Activated CD4-positive, alpha-beta T cell treated with anti-CD3 and anti-CD28 coated beads, Interleukin-2, Interleukin-4, amounts not matched to agents 100 ng/mL and 50 ng/mL, durations not matched to agents 16 hours and 8 hours (primary cell): ENCODE measurements around the gene TXNDC15.
"Not testable (repeated sequence)": the region's sequence is repeated elsewhere in the genome, so short reads cannot be mapped to it uniquely, and the experiment has no call there.

ENCODE experiments used
- DNase-seq: peaks from one replicate; pipeline ENCODE4 v3.0.0-alpha.2; 2020; ENCODE audit warnings: low spot score

Gene TXNDC15

DNA sequence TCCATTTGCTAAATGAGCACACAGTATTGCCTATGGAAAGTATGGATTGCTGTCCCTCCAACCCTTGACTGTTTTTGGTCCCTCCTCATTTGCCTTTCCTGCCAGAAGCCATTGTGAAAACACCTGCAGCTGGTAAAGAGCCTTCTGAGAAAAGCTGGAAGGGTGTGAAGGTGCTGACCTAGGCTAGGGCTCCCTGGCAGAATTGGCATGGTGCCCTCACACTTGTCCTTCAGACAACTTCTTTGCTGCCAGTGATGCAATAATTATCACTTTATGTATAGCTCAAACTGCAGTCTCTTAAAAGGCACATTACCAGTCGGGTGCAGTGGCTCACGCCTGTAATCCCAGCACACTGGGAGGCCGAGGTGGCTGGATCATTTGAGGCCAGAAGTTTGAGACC is 4.2 kb downstream of the TXNDC15 start:
- DNase-seq: no peak

DNA sequence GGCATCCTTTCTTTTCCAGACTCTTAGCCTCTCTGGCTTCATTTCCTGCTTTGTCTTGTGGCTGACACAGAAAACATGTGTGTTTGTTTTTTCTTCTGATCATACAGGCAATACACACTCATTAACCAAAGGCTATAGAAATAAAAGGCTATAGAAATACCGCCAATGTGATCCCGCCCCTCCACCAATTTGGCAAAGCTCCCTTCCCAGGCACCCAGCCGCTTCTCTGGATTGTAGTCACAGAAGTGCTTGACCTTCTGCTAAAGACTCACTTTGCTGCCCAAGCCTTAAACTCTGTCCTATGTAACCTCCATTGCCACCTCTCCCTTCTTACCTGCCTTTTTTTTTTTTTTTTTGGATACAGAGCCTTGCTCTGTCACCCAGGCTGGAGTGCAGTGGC is 5.3 kb downstream of the TXNDC15 start:
- no peak for DNase-seq

DNA sequence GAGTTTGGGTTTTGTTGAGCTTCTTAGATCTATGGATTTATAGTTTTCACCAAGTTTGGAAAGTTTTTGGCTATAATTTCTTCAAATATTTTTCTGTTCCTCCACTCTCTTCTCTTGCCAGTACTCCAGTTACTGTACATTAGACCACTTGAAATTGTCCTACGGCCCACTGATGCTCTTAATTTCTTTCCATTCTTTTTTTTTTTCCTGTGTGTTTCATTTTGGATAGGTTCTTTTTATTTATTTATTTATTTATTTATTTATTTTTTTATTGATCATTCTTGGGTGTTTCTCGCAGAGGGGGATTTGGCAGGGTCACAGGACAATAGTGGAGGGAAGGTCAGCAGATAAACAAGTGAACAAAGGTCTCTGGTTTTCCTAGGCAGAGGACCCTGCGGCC is 6.8 kb downstream of the TXNDC15 start:
- not testable (repeated sequence) for DNase-seq

DNA sequence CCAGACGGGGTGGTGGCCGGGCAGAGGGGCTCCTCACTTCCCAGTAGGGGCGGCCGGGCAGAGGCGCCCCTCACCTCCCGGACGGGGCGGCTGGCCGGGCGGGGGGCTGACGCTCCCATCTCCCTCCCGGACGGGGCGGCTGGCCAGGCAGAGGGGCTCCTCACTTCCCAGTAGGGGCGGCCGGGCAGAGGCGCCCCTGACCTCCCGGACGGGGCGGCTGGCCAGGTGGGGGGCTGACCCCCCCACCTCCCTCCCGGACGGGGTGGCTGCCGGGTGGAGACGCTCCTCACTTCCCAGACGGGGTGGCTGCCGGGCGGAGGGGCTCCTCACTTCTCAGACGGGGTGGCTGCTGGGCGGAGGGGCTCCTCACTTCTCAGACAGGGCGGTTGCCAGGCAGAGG is 7.5 kb downstream of the TXNDC15 start:
- DNase-seq: not testable (repeated sequence)

DNA sequence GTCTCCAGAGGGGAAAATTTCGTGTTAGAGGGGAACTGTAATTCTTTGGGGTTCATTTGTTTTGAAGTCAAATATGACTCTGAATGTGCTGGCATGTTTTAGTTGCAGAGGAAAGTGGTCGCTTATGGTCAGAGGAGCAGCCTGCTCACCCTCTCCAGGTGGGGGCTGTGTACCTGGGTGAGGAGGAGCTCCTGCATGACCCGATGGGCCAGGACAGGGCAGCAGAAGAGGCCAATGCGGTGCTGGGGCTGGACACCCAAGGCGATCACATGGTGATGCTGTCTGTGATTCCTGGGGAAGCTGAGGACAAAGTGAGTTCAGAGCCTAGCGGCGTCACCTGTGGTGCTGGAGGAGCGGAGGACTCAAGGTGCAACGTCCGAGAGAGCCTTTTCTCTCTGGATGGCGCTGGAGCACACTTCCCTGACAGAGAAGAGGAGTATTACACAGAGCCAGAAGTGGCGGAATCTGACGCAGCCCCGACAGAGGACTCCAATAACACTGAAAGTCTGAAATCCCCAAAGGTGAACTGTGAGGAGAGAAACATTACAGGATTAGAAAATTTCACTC is 13.5 kb downstream of the TXNDC15 start:
- DNase-seq: no peak

DNA sequence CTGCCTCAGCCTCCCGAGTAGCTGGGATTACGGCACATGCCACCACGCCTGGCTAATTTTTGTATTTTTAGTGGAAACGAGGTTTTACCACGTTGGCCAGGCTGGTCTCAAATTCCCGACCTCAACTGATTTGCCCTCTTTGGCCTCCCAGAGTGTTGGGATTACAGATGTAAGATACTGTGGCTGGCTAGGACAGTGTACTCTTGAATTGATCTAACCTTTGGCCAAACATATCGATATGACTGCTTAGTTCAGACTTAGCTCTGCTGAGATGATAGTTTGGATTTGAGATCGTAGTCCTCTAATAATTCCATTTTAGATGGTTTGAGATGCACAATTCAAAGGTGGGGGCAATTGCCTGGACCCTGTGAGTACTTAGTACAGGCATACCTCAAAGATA is 15.2 kb downstream of the TXNDC15 start:
- no peak for DNase-seq

DNA sequence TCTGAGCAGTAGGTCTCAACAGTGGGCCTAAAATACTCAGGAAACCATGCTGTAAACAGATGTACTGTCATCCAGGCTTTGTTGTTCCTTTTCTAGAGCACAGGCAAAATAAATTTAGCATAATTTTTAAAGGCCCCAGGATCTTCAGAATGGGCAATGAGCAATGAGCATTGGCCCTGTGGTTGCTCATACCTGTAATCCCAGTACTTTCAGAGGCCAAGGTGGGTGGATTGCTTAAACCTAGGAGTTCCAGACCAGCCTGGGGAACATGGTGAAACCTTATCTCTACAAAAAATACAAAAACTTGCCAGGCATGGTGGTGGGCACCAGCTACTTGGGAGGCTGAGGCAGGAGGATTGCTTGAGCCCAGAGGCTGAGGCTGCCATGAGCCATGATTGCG is 17.3 kb downstream of the TXNDC15 start:
- no peak for DNase-seq

DNA sequence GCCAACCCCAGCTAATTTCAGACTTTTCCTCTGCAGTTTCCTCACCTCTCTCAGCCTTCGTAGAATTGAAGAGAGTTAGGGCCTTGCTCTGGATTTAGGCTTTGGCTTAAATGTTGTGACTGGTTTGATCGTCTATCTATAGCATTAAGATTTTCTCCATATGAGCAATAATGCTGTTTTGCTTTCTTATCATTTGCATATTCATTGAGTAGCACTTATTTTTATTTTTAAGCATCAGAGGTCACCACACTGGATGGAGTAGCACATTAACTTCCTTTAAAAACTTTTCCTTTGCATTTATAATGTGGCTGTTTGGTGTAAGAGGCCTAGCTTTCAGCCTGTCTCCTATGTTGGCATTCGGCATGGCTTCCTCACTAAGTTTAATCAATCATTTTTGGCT is 18.1 kb downstream of the TXNDC15 start:
- DNase-seq: no peak

DNA sequence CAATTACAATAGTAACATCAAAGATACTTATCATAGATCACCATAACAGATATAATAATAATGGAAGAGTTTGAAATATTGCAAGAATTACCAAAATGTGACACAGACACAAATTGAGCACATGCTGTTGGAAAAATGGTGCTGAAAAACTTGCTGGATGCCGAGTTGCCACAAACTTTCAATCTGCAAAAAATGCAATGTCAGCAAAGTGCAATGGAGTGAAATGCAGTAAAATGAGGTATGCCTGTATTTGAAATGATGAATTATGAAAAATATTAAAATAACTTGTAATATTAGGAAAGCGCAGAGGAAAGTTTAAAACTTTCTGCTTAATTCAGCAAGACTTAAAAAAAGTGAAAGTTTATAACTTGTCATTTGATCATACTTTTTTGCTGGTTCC is 18.8 kb downstream of the TXNDC15 start:
- no peak for DNase-seq

DNA sequence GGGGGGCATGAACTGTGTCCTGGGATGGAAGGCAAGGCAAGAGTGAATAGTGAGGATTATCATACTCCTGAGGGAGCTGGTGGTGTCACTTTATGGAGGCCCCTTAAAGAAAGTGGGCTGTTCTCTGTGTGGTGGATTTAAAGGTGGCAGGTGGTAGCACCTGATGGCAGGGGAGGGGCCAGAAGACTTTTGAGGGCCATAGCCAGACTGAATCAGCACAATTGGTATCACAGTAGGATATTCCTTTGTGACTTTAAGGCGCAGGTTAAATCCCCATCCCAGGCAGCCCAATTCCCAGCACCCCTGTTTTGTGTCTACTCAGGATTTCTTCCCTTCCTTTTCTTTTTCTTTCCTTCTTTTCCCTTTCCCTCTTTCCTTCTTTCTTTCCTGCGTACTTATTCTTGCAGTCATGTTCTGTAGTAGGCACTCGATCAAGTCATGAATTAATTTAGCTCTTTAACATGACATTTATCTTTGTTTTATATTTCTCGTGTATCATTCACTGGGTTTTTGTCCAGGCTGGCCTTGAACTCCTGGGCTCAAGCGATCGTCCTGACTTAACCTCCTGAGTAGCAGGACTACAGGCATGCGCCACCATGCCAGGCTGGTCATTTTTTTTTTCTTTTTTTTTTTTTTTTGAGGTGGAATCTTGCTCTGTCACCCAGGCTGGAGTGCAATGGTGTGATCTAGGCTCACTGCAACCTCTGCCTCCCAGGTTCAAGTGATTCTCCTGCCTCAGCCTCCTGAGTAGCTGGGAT is 19.8 kb downstream of the TXNDC15 start:
- no peak for DNase-seq

DNA sequence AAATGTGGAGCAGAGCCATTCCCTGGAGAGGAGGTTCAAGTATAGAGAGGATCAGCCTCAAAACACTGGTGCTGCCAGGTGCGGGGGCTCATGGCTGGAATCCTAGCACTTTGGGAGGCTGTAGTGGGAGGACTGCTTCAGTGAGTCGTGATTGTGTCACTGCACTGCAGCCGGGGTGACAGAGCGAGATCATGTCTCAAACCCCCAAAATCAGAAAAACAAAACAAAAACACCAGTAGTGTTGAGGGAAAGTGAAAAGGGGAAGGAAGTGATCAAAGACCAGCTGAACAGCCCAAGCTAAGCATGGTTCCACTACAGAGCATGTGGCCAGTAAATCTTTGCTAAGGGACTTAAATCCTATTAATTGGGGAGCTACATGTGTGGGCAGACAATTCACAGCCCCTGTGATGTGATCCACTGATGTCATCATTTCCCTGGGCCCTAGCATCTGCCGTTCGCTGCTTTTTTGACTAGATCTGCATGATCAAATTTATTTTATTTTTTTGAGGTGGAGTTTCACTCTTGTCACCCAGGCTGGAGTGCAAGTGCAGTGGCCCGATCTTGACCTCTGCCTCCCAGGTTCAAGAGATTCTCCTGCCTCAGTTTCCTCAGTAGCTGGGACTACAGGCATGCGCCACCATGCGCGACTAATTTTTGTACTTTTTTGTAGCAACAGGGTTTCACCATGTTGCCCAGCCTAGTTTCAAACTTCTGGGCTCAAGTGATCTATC is 28.1 kb downstream of the TXNDC15 start:
- no peak for DNase-seq

DNA sequence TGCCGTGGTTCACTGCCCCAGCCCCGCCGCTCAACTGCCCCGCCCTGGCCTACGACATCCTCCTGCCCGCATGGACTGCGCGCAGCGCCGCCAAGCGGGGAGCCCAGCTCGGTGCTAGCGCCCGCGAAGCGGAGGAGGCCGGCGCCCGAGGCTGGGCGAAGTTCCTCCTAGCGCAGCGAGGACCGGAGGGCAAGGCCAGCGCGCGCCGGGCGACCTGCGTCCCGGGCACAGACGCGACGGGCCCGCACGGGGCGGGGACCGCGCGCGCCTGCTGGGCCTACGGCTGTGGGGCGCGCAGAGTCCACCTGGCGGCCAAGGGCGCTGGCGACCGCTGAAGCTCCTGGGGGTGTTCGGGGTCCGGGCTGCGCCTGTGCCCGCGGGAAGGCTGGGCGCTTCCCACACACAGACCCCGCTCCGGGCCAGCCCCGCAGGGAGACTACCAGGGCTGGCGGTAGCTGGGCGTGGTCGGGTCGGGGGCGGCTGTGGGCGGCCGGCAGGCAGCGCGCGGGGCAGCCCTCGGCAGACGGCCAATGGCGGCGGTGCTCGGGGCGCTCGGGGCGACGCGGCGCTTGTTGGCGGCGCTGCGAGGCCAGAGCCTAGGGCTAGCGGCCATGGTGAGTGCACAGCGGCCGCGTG is 30.6 kb downstream of the TXNDC15 start, which contains the start of gene PCBD2:
PCBD2 (plus strand) TSS at position 522 of the 636 bp plus-strand sequence; CDS start at position 531, 9 bp downstream.
- peak; percentile 95 for DNase-seq

DNA sequence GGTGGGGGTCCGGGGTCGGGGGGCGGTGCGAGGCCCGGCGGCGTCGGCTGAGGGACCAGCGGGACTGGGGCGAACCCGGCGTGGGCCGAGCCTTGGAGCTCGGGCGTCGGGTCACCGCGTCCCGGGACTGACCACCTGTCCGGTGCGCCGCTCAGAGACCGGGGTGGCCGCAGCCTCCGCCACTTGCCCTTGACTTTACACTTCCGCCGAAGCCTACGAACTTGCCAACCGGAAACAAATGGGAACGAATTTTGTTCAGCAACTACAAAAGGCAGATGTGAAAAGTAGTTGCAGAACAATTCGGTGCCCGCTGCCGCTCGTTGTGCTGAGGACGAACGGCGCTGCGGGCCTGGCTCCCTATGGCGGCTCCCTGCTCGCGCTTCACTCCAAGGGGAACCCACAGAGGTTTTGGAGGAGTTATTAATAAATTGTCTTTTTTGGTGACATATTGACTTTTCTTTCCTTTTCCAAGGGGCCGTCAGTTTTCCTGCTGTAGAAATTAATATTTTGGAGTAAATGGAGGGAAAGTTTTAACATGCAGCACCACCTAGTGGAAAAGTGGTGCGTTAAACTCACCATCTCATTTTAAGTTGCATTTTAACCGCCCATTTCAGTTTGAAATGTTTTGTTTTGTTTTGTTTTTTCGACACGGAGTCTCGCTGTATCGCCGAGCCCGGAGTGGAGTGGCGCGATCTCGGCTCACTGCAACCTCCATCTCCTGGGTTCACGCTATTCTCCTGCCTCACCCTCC is 31.2 kb downstream of the TXNDC15 start:
- DNase-seq: peak; percentile 64

DNA sequence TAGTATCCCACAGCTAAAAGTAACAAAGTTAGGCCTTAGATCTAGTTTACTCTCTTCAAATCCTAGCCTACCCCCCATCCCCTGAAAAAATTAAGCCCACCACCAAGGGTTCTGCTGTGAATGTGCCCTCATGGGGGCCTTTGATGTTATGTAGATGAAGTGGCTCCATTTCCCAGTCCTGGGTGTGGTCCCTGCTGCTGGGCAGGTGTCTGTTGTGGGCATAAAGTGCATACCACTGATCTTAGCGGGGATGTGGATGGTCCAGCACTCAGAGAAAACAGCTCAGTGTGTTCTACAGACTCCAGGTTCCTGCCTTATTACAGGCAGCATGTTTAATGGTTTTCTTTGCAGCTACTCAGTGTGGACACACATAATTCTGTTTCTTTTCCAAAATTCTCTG is 32.6 kb downstream of the TXNDC15 start:
- no peak for DNase-seq

DNA sequence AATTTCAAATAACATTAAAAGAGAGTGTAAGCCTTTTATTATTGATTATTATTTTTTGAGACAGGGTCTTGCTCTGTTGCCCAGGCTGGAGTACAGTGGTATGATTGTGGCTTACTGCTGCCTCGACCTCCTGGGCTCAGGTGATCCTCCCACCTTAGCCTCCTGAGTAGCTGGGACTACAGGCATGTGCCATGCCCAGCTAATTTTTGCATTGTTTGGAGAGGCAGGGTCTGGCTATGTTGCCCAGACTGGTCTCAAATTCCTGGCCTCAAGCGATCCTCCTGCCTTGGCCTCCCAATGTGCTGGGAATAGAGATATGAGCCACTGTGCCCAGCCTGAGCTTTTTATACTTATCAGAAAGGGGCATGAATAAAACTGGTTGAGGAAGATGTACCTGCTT is 36.6 kb downstream of the TXNDC15 start:
- not testable (repeated sequence) for DNase-seq

DNA sequence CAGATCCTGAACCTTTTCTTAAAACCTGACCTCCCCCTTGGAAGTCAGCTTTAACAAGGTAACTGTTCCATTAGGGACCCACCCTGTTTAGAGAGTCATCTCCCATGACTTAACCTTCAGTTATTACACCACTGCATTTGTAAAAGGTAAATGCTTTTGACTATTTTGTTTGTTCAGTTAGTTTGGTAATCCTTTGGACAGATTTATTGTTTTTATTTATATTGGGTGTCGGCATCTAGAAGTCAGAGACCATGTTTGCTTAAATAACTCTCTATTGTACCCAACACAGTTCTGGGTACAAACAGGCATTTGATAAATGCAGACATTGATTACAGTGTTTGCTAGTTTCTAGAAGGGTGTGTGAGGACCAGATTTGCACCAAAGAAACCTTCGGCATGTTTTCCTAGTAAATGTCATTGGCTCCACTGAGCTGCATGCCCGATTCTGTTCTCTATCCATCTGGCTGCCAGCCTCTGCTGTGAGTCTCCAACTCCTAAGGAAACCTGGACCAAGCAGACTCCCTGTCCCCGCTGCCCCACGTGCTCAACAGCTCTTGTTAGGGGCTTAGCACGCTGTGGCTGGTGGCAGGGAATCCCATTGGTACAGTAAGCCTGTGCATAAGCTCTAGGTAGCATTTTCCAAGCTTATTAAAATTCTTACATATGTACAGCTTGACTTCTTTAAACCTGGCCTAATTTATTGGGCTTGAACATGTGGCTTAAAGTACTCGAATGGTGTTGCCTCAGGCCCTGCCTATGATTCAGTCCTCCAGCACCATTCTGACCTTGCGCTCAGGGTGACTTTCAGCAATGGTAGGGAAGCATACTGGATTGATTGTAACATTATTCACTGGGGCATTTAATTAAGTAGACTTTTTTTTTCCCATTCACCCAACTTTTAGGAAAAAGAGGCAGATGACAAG is 37.4 kb downstream of the TXNDC15 start:
- DNase-seq: no peak

DNA sequence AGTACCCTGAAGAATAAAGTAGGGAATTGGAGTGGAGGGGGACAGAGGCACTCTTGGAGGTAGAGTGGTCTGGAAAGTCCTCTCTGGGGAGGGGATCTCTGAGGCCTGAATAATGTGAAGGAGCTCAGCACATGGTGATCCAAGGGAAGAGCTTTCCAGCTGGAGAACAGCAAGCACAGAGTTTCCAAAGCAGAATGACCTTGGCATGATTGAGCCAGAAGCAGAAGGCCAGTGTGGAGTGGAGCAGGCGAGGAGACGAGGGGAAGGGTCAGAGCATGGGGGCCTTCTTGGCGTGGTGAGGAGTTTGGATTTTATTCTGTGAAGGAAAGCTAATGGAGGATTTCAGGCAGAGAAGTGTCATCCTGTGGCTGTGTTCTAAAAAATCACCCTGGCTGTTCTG is 39.1 kb downstream of the TXNDC15 start:
- no peak for DNase-seq

DNA sequence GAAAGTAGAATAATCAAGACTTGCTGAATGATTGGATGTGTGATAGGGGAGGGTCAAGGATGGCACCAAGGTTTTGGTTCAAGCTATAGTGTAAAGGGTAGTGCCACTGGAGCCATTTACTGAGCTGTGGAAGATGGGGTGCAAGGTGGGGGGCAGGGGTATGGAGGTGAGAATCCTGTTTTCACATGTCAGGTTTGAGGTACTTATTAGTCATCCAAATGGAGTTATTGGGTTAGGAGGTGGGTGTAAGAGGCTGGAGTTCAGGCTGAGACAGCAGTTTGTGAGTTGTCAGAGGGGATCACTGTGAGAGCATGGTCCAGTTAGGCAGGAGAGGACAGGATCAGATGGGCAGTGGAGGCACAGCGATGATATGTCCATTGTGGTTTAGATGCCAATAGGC is 39.6 kb downstream of the TXNDC15 start:
- no peak for DNase-seq

DNA sequence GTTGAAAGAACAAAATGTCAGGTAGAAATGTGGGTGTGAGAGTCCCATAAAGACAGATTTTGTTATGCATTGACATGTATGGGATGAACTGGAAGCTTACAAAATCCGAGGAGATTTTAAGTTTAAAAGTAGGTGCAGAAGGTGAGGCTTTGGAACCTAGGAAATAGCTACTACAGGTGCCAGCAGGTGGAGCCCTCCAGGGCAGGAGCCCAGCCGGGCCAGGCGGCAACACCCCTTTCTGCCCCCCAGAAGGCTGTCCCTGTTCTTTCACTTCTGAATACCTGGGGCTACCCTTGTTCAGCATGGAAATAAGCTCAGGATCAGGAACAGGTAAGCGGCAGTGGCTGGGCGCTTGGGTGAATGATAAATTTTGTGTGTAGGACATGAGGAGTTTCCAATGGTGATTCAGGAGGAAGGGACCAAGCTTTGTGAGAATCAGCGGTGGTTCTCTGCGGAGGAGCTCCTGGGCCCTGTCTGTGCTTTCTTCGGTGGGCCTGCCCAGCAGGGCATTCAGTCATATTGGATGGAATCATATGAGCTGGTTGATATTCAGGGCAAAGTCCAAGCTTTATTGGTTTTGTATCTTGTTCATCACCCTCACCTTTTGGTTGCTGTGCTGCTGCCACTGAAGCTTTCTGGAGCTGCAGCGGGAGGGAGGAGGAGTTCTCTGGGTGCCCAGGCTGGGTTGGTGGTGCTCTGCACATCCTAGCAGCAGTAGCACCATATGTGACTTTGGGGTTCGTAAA is 43.1 kb downstream of the TXNDC15 start:
- DNase-seq: no peak

DNA sequence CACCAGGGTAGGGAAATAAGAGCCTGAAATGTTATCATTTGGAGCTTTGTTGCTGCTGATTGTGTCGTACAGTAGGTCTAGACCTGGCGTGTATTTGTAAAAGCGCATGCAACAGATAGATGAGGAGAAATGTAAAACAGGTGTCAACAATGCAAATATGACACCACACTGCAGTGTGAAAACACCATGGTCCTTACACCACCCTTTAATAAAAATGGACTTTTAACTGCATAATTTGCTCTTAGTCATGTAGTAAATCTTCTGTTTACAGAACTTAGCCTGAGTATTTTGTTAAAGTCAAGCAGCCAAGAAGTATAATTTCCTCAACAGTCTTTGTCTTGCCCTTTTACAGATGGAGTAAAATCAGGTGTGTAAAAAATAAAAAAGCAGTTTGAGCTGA is 44.7 kb downstream of the TXNDC15 start:
- no peak for DNase-seq
